ENCODE measurements around the gene DLK1. TPM values are rescaled to one million over a fixed set of nuclear protein-coding genes. Genes with fewer than 3 reads are reported as not detected.

The DLK1 gene
- polyA plus RNA-seq, 1 donor (not counting 4 experiments of a cell fraction or from before 2014, with no cell fraction given): not detected

GRCh38 chr14:100775831-100776591 lies 49.3 kb downstream of the DLK1 start:
- no peaks in the 10 kb centered on the region for H4K20me1 ChIP-seq (ENCODE audit: control insufficient read depth, extremely low read depth, insufficient read depth, low read length)
- DNase-seq (ENCODE audit: low read depth, low spot score) (no peak), FAIRE-seq (no peak)
- no peak overlapping the region for H3K4me2 ChIP-seq (ENCODE audit: control insufficient read depth, extremely low read depth, insufficient read depth, low read depth, low read length)
- no peaks in the 10 kb centered on the region for H3K9me1 ChIP-seq (ENCODE audit: control insufficient read depth, extremely low read depth, insufficient read depth, low read length)
- H2AFZ ChIP-seq (ENCODE audit: control insufficient read depth, low read length): no peak overlapping the region
- no peaks in the 10 kb centered on the region for H3K4me1 ChIP-seq (ENCODE audit: control insufficient read depth, extremely low read depth, insufficient read depth, low read length)
- H3K27me3 ChIP-seq (ENCODE audit: control insufficient read depth, extremely low read depth, insufficient read depth, low read length): peaks cover 56% of the 10 kb centered on the region
- no peaks in the 10 kb centered on the region for H3K9me3 ChIP-seq (ENCODE audit: control insufficient read depth, low read depth, low read length)
- no peaks in the 10 kb centered on the region for H3K36me3 ChIP-seq (ENCODE audit: control insufficient read depth in 2 of 2, extremely low read depth in 1 of 2, insufficient read depth in 2 of 2, low read length in 2 of 2)
- dilution Hi-C loops (cut with MboI; ENCODE audit: extremely low pct_ligation_motif_present, low sequenced_read_pairs): no loop called here
- TF ChIP-seq CTCF (optimal IDR thresholded peaks at IDR 0.05 in 1 of 3, IDR thresholded peaks at IDR 0.05 in 1 of 3, conservative IDR thresholded peaks at IDR 0.05 in 1 of 3; ENCODE audit: extremely low read depth in 1 of 3, insufficient read depth in 2 of 3, low read length in 3 of 3): no peak
- no peak for TF ChIP-seq EZH2 (IDR thresholded peaks at IDR 0.05; ENCODE audit: low read length)
- H3K27ac ChIP-seq (ENCODE audit: control insufficient read depth, insufficient read depth, low read length): no peak overlapping the region
- no peak overlapping the region for H3K4me3 ChIP-seq (ENCODE audit: control insufficient read depth in 2 of 3, extremely low read depth in 1 of 3, insufficient read depth in 2 of 3, low read depth in 1 of 3, low read length in 3 of 3)
- no peaks in the 10 kb centered on the region for H3K79me2 ChIP-seq (ENCODE audit: control insufficient read depth, insufficient read depth, low read length)
- H3K9ac ChIP-seq (ENCODE audit: control insufficient read depth, extremely low read depth, insufficient read depth, low read length): no peak overlapping the region

- H2AFZ ChIP-seq (ENCODE audit: control insufficient read depth, low read length): no peak overlapping the region
- no peaks in the 10 kb centered on the region for H3K4me1 ChIP-seq (ENCODE audit: control insufficient read depth, extremely low read depth, insufficient read depth, low read length)
- H3K79me2 ChIP-seq (ENCODE audit: control insufficient read depth, insufficient read depth, low read length): no peaks in the 10 kb centered on the region
- H3K4me3 ChIP-seq (ENCODE audit: control insufficient read depth in 2 of 3, extremely low read depth in 1 of 3, insufficient read depth in 2 of 3, low read depth in 1 of 3, low read length in 3 of 3): no peak overlapping the region
- H4K20me1 ChIP-seq (ENCODE audit: control insufficient read depth, extremely low read depth, insufficient read depth, low read length): no peaks in the 10 kb centered on the region
- H3K27ac ChIP-seq (ENCODE audit: control insufficient read depth, insufficient read depth, low read length): no peak overlapping the region
- no peaks in the 10 kb centered on the region for H3K36me3 ChIP-seq (ENCODE audit: control insufficient read depth in 2 of 2, extremely low read depth in 1 of 2, insufficient read depth in 2 of 2, low read length in 2 of 2)
- DNase-seq (ENCODE audit: low read depth, low spot score) (no peak), FAIRE-seq (no peak)
- TF ChIP-seq CTCF (optimal IDR thresholded peaks at IDR 0.05 in 1 of 3, IDR thresholded peaks at IDR 0.05 in 1 of 3, conservative IDR thresholded peaks at IDR 0.05 in 1 of 3; ENCODE audit: extremely low read depth in 1 of 3, insufficient read depth in 2 of 3, low read length in 3 of 3) (no peak), EZH2 (IDR thresholded peaks at IDR 0.05; ENCODE audit: low read length) (no peak)
- H3K27me3 ChIP-seq (ENCODE audit: control insufficient read depth, extremely low read depth, insufficient read depth, low read length): peaks cover 58% of the 10 kb centered on the region
- no peaks in the 10 kb centered on the region for H3K9me1 ChIP-seq (ENCODE audit: control insufficient read depth, extremely low read depth, insufficient read depth, low read length)
- no peaks in the 10 kb centered on the region for H3K9me3 ChIP-seq (ENCODE audit: control insufficient read depth, low read depth, low read length)
- H3K9ac ChIP-seq (ENCODE audit: control insufficient read depth, extremely low read depth, insufficient read depth, low read length): no peak overlapping the region
- H3K4me2 ChIP-seq (ENCODE audit: control insufficient read depth, extremely low read depth, insufficient read depth, low read depth, low read length): no peak overlapping the region
- dilution Hi-C loops (cut with MboI; ENCODE audit: extremely low pct_ligation_motif_present, low sequenced_read_pairs): no loop called here
Measured at GRCh38 chr14:100776681-100777365, 50.1 kb downstream of the DLK1 start.
